AG20443 (cell line): ENCODE data around the gene PDZRN3.

Source experiments
- DNase-seq: peaks from one replicate; pipeline ENCODE4 v3.0.0; 2012; ENCODE audit warnings: low spot score, mixed read lengths

Gene PDZRN3

GRCh38 chr3:73520931-73521461 lies 103.7 kb downstream of the PDZRN3 start:
- peak; percentile 74 for DNase-seq

- no peak for DNase-seq
Measured at GRCh38 chr3:73516631-73517030, 108.1 kb downstream of the PDZRN3 start.

DNA sequence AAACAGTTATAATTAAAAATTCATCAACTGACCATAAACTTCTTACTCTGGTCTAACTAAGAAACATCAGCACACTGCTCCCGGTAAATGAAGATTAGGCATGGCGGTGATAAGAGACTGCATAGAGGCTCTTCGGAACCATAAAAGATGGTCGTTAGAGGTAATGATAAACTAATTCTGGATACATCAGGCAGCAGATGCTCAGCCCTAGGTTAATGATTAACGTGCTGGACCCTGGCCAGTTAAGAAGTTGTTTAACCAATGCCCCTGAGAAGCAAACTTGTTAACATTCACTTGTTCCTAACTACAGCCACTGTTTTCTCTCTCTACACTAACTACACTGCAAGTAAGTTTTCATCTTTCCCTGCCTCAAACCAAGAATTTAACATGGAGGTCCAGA lies 111.5 kb downstream of the PDZRN3 start:
- no peak for DNase-seq

DNA sequence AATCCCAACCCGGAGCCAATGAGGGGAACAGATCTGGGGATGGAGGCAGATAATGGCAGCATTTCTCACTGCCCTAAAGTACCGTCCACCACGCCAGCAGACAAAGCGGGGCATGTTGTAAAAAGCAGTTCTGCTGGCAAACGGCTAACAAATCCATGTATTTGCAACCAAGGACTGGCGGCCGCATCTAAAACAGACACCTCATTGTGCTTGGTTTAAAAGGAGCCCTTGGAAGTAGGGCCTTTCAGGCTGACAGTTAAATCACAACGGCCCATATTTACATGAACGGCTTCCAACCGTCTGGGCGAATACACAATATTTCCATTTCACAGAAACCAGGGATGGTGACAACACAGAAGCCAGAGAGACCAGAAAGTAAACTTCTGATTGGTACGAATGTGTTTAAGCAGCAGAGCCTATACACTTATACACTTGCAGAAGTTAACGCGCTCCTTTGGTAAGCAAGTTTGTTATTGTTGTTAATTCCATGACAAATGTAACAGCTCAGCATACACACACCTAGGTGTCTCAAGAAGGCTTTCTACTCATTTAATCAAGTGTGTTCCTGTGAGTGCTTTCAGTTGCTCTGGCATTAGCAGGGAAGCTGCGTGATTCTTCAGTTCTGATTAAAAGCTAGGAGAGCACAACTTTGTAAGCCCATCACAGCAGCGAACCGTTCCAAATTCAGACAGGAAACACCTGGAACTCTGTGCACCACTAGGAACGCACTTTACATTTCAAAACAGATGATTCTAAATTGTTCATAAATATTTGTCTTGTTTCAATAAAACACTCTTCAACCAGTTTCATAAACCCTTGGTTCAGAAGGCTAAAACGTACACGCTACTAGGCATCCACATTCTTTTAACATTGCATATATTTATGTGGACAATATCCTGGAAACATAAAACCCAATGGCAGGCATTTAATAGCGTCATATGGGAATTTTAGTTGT lies 112.9 kb downstream of the PDZRN3 start:
- DNase-seq: no peak

- DNase-seq: no peak
Measured at GRCh38 chr3:73510784-73511183, 114.0 kb downstream of the PDZRN3 start.

DNA sequence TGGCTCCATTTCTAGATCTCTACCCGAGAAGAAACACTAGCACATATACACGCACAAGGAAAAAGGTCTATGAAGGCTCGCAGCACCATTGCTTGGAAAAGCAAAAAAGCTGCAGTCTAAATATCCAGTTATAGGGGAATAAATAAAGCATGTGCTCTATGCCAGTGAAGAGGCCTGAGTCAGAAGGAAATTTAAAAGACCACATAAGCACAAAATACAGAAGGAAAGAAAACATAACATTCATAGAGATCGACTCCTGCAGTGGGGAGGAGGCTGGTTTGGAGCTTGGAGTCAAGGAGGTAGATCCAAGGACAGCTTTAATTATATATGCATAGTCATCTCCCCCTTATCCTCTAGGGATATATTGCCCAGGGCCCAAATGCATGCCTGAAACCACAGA lies 114.4 kb downstream of the PDZRN3 start:
- no peak for DNase-seq

DNA sequence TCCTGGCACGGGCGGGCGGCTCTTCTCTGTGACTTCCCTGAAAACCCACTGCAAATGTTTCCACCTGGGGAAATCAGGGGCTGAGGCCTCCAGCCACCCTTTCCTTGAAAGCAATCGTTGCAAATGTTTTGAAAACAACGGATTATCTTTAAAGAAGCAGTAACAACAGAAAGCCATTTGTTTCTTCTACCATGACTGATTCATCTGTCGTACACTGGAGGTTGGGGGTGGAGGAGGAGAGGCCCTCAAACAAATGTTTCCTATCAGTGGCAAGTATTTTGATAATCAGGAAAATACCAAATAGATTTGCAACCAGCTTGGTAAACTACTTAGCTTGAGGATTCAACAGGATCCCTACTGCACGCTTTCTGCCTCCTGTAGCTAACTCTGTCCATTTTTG lies 114.9 kb downstream of the PDZRN3 start:
- peak; percentile 30 for DNase-seq

GRCh38 chr3:73509066-73509465 lies 115.7 kb downstream of the PDZRN3 start:
- no peak for DNase-seq

- peak; percentile 65 for DNase-seq
Measured at GRCh38 chr3:73508330-73508954, 116.3 kb downstream of the PDZRN3 start.

- DNase-seq: no peak
Measured at GRCh38 chr3:73504852-73505251, 119.9 kb downstream of the PDZRN3 start.

DNA sequence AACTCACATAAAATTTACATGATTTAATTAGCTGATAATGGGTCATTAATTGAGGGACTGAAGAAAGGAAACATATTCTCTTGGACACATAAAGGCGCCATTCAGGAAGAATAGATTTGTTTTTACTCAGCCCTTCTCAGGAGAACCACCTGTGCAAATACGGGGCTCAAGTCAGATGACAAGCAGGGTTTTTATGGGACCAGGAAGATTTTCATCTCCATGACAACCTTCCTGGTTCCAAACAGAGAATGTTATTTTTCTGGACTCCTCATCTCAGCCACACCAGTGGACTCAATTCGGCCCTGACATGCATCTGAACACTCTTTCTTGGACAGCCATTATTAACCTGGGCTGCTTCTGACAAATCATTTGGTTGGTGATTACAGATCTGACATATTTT lies 120.5 kb downstream of the PDZRN3 start:
- DNase-seq: peak; percentile 21

DNA sequence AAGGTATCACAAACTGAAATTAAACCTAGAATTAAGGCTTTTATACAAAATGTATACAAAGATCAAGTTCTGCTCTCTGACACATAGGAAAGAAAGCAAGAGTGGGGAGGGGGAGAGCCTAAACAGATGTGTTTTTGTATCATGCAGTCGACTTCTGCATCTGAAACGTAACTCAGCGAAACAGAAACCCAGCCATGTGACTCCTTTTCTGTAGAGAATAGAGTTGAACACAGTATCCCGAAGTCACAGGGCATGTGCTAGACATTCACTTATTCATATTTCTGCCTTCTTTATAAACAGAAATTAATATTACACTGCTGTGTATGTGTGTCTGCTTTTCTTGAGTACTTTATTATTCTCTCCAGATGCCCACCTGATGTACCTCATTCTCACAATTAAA lies 121.0 kb downstream of the PDZRN3 start:
- DNase-seq: no peak

- peak; percentile 69 for DNase-seq
Measured at GRCh38 chr3:73502609-73503583, 121.8 kb downstream of the PDZRN3 start.

- peak; percentile 38 for DNase-seq
Measured at GRCh38 chr3:73500321-73500720, 124.4 kb downstream of the PDZRN3 start.

DNA sequence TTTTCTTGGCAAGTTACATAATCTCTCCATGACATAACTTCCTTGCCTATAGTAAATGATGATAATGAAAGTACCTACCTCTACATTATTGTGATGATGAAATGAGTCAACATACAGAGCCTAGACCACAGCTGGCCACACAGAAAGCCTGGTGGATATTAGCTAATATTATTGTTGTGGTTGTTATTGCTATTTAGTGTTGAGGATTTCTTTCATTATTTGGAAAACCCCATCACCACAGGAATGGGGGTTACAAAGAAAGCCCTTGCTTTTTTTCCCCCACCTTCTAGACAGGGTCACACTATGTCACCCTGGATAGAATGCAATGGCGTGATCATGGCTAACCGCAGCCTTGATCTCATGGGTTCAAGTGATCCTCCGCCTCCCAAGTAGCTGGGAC lies 125.0 kb downstream of the PDZRN3 start:
- no peak for DNase-seq

DNA sequence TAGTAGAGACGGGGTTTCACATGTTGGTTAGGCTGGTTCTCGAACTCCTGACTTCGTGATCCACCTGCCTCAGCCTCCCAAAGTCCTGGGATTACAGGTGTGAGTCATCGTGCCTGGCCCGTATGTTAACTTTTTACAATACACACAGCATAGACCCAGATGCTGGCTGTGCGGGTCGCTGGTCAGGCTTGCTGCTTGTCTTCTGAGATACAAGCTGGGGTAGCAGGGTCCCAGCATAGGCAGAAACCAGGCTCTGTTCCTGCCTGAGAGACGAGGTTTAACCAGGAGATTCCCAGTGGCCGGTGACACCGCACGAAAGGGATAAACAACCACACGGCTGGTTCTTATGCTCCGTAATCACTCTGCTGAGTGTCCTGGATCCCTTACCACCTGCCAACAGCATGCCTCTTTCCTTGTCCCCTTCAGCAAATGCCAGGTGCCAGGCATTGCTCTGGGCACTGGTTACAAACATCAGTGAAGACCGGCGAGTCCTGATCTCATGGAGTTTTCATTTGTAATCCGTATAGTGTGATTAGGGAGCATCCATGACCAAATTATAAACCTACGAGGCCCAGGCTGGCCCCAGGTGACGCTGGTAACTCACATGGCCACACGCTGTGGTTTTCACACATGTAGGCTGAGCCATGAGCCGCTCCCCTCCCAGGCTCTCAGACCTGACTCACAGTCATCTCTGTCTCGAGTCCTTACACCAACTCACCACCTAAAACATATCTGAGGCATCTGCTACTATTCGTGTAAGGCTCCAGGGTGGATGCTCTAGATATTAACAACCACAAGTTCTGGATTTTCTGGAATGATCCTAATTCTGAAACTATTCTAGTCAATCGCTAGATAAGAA lies 125.7 kb downstream of the PDZRN3 start:
- no peak for DNase-seq

DNA sequence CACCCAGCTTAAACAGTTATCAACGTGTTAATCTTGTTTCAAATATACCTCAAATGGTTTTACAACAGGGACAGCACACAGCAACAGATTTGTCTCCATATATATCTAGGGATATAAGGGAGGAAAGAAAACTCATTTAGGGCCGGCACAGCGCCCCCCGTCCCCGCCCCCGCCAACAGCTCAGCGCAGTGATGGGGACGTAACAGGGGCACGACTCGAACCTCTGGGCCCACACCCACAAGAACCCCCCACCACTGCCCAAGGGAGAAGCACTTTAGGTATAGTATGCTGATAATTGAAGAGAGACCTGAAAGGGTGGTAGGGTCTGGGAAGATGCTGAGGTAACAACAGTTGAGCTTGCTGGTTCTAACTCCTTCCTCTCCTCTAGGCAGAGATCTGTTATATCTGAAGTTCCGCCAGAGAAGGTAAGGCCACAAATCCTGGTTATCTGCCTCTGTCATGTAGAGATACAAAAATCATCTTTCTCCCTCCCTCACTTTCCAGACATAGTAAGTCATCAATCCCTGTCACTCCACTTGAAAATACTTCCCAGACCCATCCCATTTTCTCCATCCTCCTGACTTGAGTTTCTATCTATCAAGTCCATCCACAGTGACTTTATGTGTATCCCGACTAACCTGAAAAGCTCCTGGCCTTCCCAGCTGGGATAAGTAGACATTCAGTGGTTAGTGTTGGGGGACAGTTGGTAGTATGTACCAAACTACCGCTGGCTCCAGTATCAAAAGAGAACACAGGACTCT lies 126.9 kb downstream of the PDZRN3 start:
- no peak for DNase-seq

- peak; percentile 86 for DNase-seq
Measured at GRCh38 chr3:73493543-73494308, 131.0 kb downstream of the PDZRN3 start.

GRCh38 chr3:73492186-73492585 lies 132.6 kb downstream of the PDZRN3 start:
- DNase-seq: no peak
